ENCODE results near the gene TBC1D16.

Gene TBC1D16

DNA sequence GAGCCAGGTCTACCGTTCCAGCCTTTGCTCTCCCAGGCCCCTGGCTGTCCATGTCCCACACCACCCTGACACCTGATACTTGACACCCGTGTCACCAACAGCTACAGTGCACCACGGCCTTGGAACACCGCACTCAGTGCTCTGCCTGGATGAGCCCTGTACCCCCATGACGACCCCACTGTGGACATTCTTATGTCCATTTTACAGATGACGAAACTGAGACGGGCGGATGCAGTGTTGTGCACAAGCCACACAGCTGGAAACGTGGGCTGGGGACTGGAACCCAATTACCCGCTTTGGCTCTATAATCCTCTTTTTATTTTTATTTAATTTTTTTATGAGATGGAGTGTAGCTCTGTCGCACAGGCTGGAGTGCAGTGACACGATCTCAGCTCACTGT is 112.9 kb downstream of the TBC1D16 start:
- no peak for DNase-seq

DNA sequence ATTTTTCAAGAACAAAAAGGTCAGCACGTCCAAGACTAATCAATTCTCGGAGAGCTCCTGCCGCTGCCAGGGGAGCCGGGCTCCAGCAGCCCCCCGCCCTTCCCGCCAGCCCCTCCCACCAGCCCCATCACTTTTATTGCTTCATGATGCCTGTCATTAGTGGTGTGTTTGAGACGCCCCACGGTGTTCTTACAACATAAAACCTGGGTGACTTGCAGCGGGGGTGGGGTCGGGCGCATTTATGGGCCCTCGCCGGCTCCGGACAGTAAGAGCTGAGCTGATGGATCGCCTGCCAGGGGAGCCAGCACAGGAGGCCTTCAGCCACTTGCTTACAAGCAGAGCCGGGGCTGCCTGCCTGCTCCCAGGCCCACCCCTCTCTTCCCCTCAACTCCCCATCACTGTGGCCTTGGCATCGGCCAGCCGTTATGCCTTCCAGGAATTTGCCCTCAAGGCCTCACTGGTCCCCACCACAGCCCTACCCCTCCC is 113.5 kb downstream of the TBC1D16 start:
- DNase-seq, result no peak

DNA sequence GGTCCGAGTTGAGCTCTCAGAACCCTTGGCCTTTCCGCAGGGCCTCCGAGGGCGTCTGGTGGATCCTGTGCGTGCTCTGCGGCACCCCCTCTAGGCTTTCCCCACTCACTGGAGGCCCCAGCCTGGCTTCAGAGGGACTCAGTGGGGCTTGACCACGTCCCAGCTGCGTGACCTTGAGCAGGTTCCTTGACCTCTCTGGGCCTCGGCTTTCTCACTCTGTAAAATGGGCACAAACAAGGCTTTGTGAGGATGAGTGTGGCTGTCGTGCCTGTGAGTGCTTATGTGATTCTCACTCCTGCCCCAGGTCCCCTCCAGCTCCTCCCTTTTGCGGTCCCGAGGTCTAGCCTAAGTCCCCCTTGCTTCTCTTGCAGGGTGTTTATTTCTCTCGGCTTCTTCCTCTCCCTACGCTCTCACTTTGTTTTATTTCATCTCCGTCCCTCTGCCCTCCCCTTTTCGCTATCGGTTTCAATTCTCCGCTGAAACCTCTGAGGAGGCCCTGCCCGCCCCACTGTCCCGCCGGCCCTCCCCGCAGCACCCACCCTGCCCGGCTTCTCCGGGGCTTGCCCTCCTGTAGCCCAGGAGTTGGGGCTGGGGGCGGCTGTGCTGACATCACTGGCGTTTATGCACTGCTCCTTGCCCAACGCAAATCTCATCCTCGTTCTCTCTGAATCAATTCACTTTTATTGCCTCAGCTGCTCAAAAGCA is 114.1 kb downstream of the TBC1D16 start:
- DNase-seq, result no peak

DNA sequence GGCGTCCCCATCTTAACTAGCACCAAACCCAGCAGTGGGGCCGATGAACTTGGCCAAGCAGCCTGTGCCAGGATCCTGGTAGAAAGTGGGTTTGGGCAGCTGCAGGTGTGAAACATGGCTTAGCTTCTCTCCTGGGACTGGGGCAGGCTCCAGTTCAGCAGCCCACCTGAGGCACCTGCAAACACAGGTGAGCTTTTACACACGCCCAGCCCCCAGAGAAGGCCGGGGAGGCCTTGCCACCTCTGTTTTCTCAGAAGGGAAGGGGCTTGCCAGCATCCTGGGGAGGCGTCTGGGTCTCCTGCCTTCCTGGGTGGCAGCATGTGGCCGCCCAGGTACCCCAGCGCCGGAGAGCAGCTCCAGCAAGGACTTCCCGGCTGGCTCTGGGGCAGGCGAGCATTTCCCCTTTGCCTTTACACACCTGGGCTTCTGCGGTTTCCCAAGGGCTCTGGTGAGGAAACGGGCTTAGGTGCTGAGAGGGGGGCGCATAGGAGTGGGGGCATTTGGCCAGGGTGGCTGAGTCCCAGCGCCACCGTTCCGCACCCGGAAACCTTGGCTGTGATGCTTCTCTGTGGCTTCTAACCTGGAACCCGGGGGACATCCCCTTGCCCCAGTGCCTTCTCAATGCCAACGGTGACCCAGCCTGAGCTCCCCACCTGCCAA is 114.8 kb downstream of the TBC1D16 start:
- DNase-seq, result no peak

DNA sequence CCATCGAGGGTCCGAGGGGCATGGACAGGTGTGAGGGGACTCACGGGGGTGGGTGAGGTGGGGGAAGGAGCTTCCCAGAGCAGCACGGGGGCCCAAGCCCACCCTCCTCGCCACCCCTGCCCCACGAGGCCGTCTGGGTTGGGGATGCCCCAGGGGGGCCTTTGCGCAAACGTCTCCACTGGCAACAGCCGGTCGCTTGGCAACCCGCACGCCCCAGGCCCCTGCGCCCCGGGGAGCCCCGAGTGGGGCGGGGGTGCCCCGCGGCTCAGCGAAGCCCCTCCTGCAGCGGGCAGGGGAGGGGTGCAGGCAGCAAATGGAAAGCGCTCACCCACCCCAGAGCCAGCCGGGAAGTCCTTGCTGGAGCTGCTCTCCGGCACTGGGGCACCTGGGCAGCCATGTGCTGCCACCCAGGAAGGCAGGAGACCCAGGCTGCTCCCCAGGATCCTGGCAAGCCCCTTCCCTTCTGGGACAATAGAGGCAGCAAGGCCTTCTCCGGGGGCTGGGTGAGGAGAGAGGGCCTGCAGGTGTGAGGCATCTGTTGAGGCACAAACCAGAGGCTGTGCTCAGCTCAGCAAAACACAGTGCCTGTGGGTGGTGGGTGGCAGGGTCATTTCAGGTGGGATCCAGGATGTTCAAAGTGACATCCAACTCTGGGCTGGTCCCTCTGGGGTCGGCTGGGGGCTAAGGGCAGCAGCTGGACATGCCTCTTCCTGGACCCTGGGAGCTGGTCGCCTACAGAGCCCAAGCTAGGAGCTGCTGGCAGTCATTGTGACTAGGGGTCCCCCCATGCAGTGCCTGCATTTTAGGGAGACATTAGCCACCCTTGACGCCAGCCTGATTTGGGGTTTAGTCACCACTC is 115.6 kb downstream of the TBC1D16 start:
- no peak for DNase-seq

DNA sequence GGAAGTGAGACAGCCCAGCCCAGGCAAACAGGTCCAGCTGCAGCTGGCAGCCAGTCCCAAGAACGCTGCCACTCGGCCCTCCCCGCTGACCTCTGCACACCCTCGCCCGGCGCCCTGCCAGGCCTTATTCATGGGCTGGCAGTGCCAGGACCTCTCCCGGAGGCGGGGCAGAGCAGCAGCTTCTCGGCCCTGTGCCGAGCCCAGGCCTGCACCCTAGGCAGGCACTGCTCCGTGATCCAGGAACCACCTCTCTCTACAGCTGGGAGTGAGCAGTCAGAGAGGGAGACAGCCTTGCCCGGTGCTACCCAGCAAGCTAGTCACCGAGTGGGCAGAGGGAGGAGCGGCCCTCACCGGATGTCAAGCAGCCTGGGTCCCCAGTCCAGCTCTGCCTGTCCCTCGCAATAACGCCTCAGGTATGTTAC is 116.5 kb downstream of the TBC1D16 start:
- no peak for DNase-seq

DNA sequence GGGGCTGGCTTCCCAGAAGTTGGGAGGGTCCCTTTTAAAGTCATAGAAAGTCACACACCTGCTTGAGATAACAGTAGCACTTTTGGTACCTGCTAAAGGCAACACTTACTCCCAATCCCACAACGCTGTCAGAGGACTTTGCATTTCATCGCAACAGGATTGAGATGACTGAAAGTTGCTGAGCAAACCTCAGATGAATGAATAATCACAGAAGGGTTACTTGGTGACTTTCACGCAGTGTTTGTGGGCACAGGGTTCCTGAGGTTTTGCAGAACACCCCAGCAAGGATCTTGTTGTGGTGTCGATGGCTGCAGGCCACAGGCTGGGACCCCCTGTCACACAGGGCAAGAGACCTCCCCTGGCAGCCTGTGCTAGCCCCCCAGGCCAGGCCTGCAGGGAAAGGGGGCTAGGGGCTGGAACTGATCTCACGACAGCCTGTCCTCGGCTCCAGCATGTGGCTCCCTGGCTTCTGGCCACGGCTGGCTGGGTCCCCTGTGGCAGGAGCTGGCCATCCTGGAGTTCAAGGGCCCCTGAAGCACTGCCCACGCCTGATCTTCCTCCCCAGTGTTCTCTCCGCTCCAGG is 117.0 kb downstream of the TBC1D16 start:
- DNase-seq, result no peak

DNA sequence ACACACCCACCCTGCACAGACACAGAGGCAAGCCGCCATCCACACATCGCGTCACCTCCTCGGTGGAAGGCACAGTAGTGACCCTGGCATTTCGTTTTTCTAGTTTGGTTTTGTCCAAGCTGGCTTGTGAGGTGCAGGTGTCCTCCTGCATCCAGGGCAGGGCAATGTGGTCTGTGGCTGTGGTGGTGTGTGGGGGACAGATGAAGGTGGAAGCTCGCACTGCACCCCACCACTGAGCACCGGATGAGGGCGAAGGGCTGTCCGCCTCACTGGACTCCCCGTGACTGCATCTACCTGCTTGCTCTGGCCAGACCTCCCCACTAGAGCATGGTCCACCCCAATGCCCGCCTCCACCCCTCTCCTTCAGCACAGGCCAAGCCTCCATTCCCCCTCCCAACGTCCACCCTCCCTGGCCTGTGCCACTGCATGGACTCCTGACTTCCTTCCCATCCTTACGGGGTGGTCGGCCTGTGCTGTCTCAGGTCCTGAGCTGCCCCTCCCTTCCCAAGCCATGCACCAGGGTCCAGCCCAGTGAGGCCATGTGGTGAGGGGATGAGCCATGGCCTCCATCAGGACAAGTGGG is 117.7 kb downstream of the TBC1D16 start:
- DNase-seq, result no peak

DNA sequence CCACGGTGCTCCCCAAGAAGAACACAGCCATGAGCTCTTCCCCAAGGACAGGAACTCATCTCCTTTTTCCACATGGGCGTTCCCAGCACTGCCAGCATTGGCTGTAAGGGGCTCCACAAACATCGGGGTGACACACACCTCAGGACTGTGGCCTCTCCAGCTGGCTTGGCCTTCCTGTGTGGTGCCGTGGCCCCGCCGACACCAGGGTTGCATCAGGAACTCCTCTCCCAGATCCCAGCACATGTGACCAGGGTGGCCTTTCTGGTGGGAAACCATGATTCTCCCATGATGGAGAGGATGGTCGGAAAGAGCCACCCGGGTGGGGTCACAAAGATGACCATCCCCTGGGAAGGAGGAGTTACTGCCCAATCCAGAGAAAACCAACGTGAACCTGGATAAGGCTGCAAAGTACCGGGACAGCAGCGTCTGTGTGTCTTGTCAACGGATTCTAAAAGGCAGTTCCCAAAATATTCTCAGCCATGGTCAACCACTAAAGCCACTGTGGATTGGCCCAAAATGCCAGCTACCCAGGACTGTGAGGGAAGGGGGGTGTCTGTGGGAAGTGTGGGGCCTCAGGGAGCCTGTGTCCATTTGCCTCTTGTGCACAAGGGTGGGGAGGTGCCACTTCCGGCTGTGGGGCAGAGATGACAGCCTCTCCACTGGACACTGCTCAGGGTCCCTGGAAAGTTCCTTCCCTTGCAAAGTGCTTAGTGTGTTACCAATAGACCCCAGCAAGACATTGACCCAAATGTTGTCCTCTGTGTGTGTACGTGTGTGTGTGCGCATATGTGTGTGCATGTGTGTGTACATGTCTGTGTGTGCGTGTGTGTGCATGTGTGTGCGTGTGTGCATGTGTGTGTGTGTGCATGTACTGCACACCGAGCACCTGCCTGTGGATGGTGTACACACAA is 118.4 kb downstream of the TBC1D16 start:
- DNase-seq, result no peak

DNA sequence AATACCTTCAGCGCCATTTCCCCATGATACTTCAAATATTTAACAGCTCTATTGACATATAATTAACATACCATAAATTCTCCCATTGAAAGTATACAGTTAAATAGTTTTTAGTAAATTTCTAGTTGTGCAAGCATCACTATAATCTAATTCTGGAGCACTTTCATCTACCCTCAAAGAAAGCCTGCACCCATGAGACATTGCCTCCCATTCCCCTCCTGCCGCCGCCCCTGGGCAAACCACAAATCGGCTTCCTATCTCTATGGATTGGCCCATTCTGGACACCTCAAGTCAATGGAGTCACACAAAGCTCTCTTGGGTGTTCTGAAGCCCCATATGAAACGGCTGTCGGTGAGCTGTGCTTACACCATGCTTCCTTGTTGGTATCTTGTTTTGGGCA is 119.2 kb downstream of the TBC1D16 start:
- no peak for DNase-seq

DNA sequence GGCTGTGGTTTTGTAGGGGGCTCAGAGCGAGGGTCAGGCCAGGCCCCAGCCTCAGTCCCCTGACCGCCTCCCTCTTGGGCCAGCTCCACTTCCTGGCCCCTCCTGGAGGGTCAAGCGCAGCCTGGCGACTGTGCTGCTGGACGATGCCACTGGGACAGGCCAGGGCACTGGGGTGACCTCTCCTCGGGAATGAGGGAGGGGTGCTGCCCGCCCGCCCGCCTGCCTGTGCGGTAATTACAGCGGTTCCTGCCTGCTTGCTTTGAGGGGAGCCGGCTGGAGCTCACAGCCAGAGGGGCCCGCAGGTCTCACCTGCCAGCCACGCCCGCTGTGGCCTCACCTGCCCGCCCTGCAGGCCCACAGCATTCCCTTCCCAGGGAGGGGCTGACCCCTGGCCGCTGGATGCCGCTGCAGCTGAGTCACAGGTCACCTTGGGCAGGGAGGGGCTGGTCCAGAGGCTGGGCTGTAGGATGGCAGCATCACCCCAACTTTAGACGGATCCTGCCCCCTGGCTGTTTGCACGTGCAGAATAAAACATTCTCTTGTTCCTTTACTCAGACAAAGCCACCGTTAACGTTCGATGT is 119.7 kb downstream of the TBC1D16 start:
- DNase-seq, result peak; percentile 23

DNA sequence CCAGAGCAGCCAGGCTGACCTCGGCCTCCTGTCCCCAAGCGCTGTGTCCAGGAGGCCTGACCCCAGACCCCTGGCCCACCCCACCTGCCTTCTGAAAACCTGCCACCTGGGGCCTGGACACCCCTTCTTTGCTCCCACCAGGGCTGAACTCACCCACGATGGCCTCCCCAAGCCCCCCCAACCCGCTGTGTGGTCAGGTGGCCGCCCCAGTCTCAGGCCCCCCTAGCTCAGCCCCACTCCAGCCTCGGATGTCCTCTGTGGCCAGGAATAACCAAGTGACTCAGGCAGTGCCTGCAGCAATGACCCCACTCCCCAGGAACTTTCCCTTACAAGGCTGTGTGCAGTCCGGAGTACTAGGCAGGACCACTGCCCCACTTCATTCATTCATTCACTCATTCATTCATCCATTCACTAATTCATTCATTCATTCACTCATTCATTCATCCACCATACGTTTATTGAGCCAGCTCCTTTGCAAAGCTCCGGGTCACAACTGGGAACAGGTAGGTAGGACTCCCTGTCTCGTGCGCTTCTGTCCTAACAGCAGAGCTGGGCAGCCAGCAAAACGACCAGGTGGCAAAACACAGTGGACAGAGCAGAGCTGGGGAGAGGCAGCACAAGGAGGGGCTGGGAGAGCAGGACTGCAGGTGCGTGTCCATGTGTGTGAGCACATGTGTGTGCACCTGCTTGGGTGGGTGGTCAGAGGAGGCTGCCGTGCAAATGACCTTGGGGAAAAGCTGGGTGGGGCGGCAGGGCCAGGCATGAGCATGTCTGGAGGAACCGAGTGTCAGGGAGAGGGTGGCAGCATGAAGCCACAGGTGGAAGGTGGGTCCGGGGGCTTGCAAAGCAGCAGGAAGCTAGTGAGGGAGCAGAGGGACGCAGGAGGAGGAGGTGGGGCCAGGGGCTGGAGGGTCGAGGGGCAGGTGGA is 120.6 kb downstream of the TBC1D16 start:
- no peak for DNase-seq

DNA sequence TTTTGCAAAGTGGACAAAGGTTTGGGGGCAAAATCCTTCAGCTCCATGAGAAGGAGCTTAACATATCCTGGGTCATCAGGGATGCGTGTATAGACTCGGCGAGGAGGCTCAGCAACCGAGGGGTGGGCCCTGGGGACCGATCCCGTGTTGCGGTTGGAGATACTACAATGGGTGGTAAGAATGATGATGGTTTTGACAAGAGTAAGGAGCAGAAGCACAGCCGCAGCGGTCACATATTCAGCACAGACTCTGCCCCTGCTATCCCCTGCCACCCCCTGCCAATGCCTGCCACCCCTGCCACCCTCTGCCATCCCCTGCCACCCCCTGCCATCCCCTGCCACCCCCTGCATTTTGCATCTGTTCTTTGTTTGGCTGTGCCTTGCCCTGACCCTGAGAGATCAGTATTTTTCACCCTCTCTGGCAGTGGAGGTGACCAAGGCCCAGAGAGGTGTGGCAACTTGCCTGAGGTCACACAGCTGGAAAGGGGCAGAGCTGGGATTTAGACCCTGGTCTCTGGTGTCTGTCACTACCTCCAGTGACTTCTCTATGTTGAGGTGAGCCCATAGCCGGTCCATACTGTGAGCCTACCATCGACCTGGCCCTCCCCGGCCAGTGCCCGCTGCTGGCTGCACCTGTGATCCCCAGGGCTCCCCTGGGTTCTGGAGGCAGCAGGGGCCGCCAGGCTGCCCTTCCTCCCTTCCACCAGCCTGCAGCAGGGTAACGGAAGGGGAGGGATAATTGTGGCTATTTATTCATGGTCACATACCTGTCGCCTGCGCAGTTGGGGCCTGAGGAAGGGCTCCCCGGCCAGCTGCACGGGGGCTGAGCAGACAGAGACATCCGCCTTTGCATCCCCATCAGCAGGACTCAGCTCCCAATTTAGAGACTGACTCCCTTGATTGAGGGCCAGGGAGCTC is 121.5 kb downstream of the TBC1D16 start:
- no peak for DNase-seq

DNA sequence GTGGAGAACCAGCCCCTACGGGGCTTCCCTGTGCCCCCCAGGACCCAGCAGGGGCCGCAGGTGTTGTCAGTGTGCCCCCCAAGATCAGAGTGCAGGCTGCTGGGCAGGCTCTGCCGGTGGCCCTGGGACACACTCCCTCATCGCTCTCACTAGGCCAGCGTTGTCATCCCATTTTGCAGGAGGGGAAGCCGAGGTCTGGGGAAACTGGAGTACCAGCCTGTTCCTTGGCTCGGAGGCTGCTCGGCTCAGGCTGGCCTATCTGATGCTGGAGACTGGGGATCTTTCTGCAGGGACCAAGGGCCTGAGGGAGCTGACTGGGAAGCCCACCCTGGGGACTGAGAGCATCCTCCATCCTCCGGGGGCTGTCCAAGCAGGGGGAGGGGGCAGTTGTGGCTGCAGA is 122.2 kb downstream of the TBC1D16 start:
- DNase-seq, result no peak

DNA sequence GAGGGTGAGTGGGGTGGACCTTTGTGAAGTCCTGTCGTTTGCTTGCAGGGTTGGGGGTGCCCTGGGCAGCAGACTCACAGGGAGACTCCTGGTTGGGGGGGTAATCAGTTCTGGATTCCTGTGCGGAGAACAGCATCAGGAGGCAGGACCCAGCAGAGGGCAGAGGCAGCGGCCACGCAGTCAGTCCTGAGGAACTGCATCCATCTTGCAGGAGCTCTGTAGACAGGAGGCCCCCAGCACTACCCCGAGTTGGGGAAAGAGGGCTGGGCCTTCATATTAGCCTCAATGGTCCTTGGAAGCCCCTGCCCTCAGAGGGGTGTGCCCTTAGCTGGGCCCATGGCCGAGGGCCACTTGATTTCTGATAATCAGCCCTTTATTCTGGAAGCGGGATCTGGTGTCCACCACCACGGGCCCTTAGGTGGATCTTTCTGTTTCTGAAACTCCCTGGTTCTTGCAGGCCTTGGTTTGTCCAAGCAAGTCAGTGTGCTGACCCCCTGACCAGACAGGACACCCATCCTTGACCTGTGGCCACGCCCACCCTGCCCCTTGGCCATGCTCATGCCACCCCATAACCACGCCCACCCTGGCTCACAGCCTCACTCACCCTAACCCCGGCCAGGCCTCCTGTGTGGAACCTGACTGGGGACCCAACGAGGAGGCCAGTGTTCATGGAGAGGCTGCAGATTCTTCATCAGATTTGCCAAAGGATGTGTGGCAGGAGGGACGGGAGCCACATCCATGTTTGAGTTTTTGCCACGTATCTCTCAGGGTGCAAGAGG is 122.9 kb downstream of the TBC1D16 start:
- DNase-seq, result no peak

DNA sequence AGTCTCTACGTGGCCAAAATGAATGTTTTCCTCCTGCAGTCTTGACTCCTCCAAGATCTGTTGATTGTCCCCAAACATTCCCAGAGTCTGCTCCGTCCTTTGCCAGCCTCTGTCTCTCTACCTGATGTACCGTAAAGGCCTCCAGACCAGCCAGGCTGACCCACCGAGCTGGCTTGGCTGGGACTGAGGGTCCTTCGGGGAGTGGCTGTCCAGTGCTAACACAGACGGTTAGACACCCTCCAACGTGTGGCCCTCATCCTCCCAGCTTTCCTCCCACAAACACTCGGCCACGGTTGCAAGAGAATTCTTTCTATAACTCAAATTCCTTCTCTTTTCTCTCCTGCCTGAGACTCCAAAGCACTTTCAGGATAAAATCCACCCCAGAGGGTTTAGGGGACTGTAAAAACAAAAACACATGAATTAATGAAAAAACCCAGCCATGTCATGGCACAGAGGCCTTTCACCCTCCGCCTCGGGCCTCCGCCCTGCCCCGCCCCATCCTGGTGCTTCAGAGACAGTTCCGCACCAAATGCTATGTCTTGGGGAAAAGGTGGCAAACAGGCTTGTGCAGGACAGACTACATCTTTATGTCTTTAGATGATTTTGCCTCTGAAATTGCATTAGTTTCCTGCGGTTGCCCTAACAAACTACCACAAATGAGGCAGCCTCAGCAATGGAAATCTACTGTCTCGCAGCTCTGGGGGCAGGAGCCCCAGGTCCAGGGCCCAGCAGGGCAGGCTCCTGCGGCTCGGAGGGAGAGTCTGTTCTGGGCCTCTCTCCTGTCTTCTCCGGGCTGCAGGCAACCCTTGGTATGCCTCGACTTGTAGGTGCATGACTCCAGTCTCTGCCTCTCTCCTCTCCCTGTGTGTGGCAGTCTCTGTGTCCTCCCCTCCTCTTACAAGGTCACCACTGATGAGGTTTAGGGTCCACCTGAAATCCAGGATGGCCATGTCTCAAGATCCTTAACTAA is 124.0 kb downstream of the TBC1D16 start:
- no peak for DNase-seq

DNA sequence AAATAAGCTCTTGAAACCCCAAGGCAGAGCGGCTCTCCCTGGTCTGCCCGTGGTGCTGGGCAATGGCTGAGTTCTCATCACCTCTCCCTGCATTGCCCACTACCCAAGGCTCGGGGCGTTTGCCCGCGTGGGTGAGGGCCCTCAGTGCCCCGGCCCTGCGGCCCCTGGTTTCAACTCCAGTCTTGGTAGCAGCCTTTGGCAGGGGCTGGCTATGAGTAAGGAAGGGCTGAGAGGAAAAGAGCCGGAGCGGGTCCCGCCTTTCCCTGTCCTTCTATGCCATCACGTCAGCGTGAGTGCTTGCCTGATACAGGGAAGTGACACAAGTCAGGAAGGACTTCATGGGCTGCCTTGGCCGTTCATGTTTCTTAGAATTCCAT is 124.7 kb downstream of the TBC1D16 start:
- no peak for DNase-seq
